ENCODE results near the gene PCBP1.
A peak's percentile ranks its signal among the peaks of the same experiment; 100 is the strongest.
"Not testable (repeated sequence)": the region's sequence is repeated elsewhere in the genome, so short reads cannot be mapped to it uniquely, and the experiment has no call there.

PCBP1 gene

GRCh38 chr2:70086838-70087701 lies at the start of gene PCBP1:
Gene PCBP1 (plus strand): TSS chr2:70087477. CDS start chr2:70087744, 267 bp downstream.
- DNase-seq = peak; percentile 93

GRCh38 chr2:70039366-70039765 lies 47.9 kb upstream of the PCBP1 start:
- DNase-seq = no peak

GRCh38 chr2:70041663-70042062 lies 45.6 kb upstream of the PCBP1 start:
- DNase-seq = no peak

- DNase-seq = no peak
Observed at GRCh38 chr2:70042246-70042645, 45.0 kb upstream of the PCBP1 start.

GRCh38 chr2:70043252-70043875 lies 43.9 kb upstream of the PCBP1 start:
- DNase-seq = no peak

- no peak for DNase-seq
Observed at GRCh38 chr2:70044290-70045040, 42.8 kb upstream of the PCBP1 start.

GRCh38 chr2:70045405-70045804 lies 41.9 kb upstream of the PCBP1 start:
- DNase-seq = no peak

GRCh38 chr2:70045932-70046331 lies 41.3 kb upstream of the PCBP1 start:
- DNase-seq = no peak

GRCh38 chr2:70046534-70046933 lies 40.7 kb upstream of the PCBP1 start:
- DNase-seq = no peak

GRCh38 chr2:70047451-70047850 lies 39.8 kb upstream of the PCBP1 start:
- no peak for DNase-seq

GRCh38 chr2:70049255-70049654 lies 38.0 kb upstream of the PCBP1 start:
- no peak for DNase-seq

GRCh38 chr2:70050631-70051425 lies 36.4 kb upstream of the PCBP1 start:
- no peak for DNase-seq

GRCh38 chr2:70055259-70055658 lies 32.0 kb upstream of the PCBP1 start:
- not testable (repeated sequence) for DNase-seq

- no peak for DNase-seq
Observed at GRCh38 chr2:70061317-70061716, 26.0 kb upstream of the PCBP1 start.

GRCh38 chr2:70062270-70062669 lies 25.0 kb upstream of the PCBP1 start:
- DNase-seq = no peak

GRCh38 chr2:70068119-70068518 lies 19.2 kb upstream of the PCBP1 start:
- DNase-seq = no peak

- DNase-seq = no peak
Observed at GRCh38 chr2:70069049-70069448, 18.2 kb upstream of the PCBP1 start.

- peak; percentile 89 for DNase-seq
Observed at GRCh38 chr2:70070542-70071268, 16.6 kb upstream of the PCBP1 start.

- DNase-seq = no peak
Observed at GRCh38 chr2:70073493-70073892, 13.8 kb upstream of the PCBP1 start.

GRCh38 chr2:70078384-70078783 lies 8.9 kb upstream of the PCBP1 start:
- DNase-seq = no peak

- no peak for DNase-seq
Observed at GRCh38 chr2:70080610-70081200, 6.6 kb upstream of the PCBP1 start.

GRCh38 chr2:70081221-70081620 lies 6.1 kb upstream of the PCBP1 start:
- no peak for DNase-seq

All from NCI-H2227 treated with DMSO at 0.1 percent for 48 hours (cell line).